Lower leg skin (tissue), 3 donors: ENCODE results near the gene ELFN1.

Source experiments
- POLR2A ChIP-seq, 2 donors: fragments of 450-650 bp; IDR thresholded peaks; one replicate each; pipeline ENCODE4 v1.6.1; 2016 to 2017; ENCODE audit warnings: antibody characterized with exemption in 2 of 2, mild to moderate bottlenecking in 1 of 2, moderate library complexity in 1 of 2
- TF ChIP-seq, protein P1 (sequence below), 3 donors: fragments of 450-650 bp; IDR thresholded peaks; one replicate each; pipeline ENCODE4 v1.5.1; 2016; ENCODE audit warnings: antibody characterized with exemption in 3 of 3, mild to moderate bottlenecking in 3 of 3, moderate library complexity in 2 of 3

DNA sequence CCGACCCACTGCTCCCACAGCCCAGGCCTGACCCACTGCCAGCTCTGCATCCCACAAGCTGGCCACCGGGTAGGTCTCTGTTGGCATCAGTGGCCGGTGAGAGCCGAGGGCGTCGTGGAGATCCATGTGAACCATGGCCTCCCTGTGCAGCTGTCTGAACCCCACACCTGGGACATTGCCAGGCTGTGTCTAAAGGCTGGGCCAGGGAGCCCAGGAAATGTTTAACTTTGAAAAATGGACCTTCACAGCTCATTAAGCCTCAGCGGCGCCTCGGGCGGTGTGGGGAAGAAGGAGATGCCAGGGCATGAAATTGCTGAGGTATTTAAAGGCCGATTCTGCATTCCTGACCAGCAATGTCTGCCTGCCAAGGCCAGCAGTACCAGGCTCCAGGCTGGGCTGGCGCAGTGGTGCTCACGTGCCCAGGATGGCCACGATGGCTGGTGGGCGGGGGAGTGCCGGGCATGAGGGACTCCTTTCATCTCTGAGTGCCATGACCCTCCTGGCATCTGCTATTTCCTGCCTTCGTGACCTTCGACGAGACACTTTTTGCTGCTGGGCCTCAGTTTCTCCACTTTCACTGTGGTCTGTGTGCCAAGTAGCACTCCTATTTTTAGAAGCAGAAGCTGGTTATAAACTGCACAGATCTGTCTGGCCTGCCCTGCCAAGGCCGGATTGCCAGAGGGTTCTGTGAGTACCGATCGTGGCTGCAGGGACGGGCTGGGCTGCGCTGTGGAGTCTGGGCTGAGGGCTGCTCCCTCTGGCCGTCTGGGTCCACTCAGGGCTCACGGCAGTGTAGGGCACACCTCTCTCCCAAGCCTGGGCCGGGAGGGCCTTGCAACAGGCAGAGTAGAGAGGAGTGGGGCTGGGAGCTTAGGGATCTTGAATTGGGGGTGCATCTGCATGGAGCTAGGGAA, 21.8 kb downstream of the ELFN1 start:
- TF ChIP-seq POLR2A (IDR thresholded peaks at IDR 0.05): no peak
- TF ChIP-seq, protein P1, sequence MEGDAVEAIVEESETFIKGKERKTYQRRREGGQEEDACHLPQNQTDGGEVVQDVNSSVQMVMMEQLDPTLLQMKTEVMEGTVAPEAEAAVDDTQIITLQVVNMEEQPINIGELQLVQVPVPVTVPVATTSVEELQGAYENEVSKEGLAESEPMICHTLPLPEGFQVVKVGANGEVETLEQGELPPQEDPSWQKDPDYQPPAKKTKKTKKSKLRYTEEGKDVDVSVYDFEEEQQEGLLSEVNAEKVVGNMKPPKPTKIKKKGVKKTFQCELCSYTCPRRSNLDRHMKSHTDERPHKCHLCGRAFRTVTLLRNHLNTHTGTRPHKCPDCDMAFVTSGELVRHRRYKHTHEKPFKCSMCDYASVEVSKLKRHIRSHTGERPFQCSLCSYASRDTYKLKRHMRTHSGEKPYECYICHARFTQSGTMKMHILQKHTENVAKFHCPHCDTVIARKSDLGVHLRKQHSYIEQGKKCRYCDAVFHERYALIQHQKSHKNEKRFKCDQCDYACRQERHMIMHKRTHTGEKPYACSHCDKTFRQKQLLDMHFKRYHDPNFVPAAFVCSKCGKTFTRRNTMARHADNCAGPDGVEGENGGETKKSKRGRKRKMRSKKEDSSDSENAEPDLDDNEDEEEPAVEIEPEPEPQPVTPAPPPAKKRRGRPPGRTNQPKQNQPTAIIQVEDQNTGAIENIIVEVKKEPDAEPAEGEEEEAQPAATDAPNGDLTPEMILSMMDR (IDR thresholded peaks at IDR 0.05): no peak
